T-helper 22 cell (primary cell): ENCODE data around the gene PRSS37.
"Not testable (repeated sequence)": the region's sequence is repeated elsewhere in the genome, so short reads cannot be mapped to it uniquely, and the experiment has no call there.

Experiments used
- DNase-seq: peaks from one replicate; pipeline ENCODE4 v3.0.0-alpha.2; 2020; ENCODE audit warnings: low read depth

PRSS37 gene

GRCh38 chr7:141841385-141841784 is at the start of gene PRSS37:
Gene PRSS37 (minus strand): TSS chr7:141841485. CDS start chr7:141841049, 436 bp downstream.
- DNase-seq = no peak

GRCh38 chr7:141889321-141889720 is 48.0 kb upstream of the PRSS37 start:
- no peak for DNase-seq

- DNase-seq = no peak
Observed at GRCh38 chr7:141884539-141885225, 43.4 kb upstream of the PRSS37 start.

- no peak for DNase-seq
Observed at GRCh38 chr7:141880960-141881359, 39.7 kb upstream of the PRSS37 start.

- no peak for DNase-seq
Observed at GRCh38 chr7:141877365-141877764, 36.1 kb upstream of the PRSS37 start.

- DNase-seq = no peak
Observed at GRCh38 chr7:141876371-141876770, 35.1 kb upstream of the PRSS37 start.

GRCh38 chr7:141875453-141875852 is 34.2 kb upstream of the PRSS37 start:
- no peak for DNase-seq

- DNase-seq = no peak
Observed at GRCh38 chr7:141874787-141875186, 33.5 kb upstream of the PRSS37 start.

GRCh38 chr7:141872931-141873330 is 31.6 kb upstream of the PRSS37 start:
- DNase-seq = no peak

GRCh38 chr7:141866974-141867373 is 25.7 kb upstream of the PRSS37 start:
- DNase-seq = no peak

GRCh38 chr7:141864765-141865447 is 23.6 kb upstream of the PRSS37 start:
- no peak for DNase-seq

- no peak for DNase-seq
Observed at GRCh38 chr7:141860207-141860606, 18.9 kb upstream of the PRSS37 start.

- no peak for DNase-seq
Observed at GRCh38 chr7:141847996-141848395, 6.7 kb upstream of the PRSS37 start.

- DNase-seq = no peak
Observed at GRCh38 chr7:141844256-141844655, 3.0 kb upstream of the PRSS37 start.

GRCh38 chr7:141842904-141843303 is 1.6 kb upstream of the PRSS37 start:
- DNase-seq = no peak

- DNase-seq = no peak
Observed at GRCh38 chr7:141840708-141841107, 577 bp downstream of the PRSS37 start.

- no peak for DNase-seq
Observed at GRCh38 chr7:141839256-141839655, 2.0 kb downstream of the PRSS37 start.

GRCh38 chr7:141838581-141838980 is 2.7 kb downstream of the PRSS37 start:
- DNase-seq = no peak

GRCh38 chr7:141837683-141838082 is 3.6 kb downstream of the PRSS37 start:
- no peak for DNase-seq

GRCh38 chr7:141822432-141822831 is 18.9 kb downstream of the PRSS37 start:
- not testable (repeated sequence) for DNase-seq

GRCh38 chr7:141820067-141820466 is 21.2 kb downstream of the PRSS37 start:
- DNase-seq = no peak

GRCh38 chr7:141792526-141792925 is 48.8 kb downstream of the PRSS37 start:
- DNase-seq = no peak

- DNase-seq = no peak
Observed at GRCh38 chr7:141789917-141790316, 51.4 kb downstream of the PRSS37 start, which contains the start of gene TAS2R5. Gene TAS2R5 (plus strand): TSS chr7:141790217. CDS start chr7:141790362, 145 bp downstream.

- DNase-seq = no peak
Observed at GRCh38 chr7:141788296-141788695, 53.0 kb downstream of the PRSS37 start.
